HepG2 (cell line): Measurements from ENCODE around the gene OTUD7B.

Experiments
- GABPB1 ChIP-seq: IDR thresholded peaks from 2 replicates; pipeline ENCODE4 v1.6.1; 2016; ENCODE audit warnings: mild to moderate bottlenecking, missing genetic modification reagents, moderate library complexity, missing compliant biosample characterization
- MYNN ChIP-seq: sonication (generic); formaldehyde crosslinking; IDR thresholded peaks from 2 replicates; pipeline ENCODE4 v1.4.0; 2020; ENCODE audit warnings: mild to moderate bottlenecking, low read depth, missing genetic modification reagents
- RFX5 ChIP-seq: IDR thresholded peaks from 2 replicates; pipeline ENCODE4 v1.6.1; 2011; ENCODE audit warnings: low read depth, low read length, improper control_type of control experiment
- SPEN ChIP-seq: sonication (generic); formaldehyde crosslinking; IDR thresholded peaks from 2 replicates; pipeline ENCODE4 v1.5.1; 2020; ENCODE audit warnings: low read depth, mild to moderate bottlenecking, missing genetic modification reagents
- ZFP1 ChIP-seq: IDR thresholded peaks from 2 replicates; pipeline ENCODE4 v1.6.1; 2016
- ZNF484 ChIP-seq: sonication (generic); formaldehyde crosslinking; IDR thresholded peaks from 2 replicates; pipeline ENCODE4 v1.5.1; 2020; ENCODE audit warnings: mild to moderate bottlenecking, low read depth, missing genetic modification reagents, borderline replicate concordance

DNA sequence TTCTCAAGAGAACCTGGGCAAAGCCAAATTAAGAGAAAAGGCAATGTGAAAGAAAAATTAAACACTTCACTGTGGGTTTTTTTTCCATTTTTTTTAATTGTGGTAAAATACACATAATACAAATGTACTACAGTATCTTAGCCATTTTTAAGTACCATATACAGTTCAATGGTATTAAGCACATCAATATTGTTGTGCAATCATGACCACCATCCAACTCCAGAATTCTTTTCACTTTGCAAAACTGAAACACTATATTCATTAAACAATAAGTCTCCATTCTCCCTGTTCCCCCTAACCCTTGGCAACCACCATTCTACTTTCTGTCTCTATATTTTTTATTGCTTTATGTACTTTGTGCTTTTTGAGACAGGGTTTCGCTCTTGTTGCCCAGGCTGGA is 17.8 kb upstream of the OTUD7B start:
- TF ChIP-seq RFX5 = no peak
- TF ChIP-seq ZFP1 (CRISPR knock-in tag) = no peak
- TF ChIP-seq SPEN (CRISPR knock-in tag) = no peak
- TF ChIP-seq MYNN = no peak
- no peak for TF ChIP-seq GABPB1 (CRISPR knock-in tag)
- TF ChIP-seq ZNF484 (CRISPR knock-in tag) = no peak
